ENCODE results near the gene TMEM42. TPM values are rescaled to one million over a fixed set of nuclear protein-coding genes. Genes with fewer than 3 reads are reported as not detected.
A peak's percentile ranks its signal among the peaks of the same experiment; 100 is the strongest.

The TMEM42 gene
- total and polyA plus RNA-seq, 2 of the 13 experiments (the other 11 are each of a cell fraction or from before 2014, with no cell fraction given), result 5.5 to 24.5 TPM

DNA sequence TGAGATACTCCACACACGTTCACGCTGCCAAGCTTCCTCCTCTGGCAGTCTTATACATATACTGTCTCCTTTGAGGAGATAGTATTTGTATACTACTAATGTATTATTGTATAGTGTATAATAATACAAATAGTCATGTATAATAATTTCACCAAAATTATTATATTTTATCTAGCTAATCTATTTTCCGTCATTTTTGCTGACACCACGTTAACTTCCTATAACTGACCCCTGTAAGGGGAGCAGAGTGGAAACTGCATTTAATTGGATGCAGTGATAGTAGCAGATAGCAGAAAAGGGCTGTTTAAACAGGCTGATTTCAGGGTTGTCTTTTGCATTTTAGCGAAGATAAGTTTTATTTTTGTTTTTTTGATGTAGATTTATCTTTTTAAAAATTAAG, 30.5 kb upstream of the TMEM42 start:
- no peak overlapping the region for H3K4me2 ChIP-seq (ENCODE audit: low read depth, low read length)
- ATAC-seq (no peak), FAIRE-seq (no peak), DNase-seq (ENCODE audit: low spot score) (no peak)
- H3K36me3 ChIP-seq (replicated peaks in 1 of 2; ENCODE audit: control insufficient read depth in 1 of 2, insufficient read depth in 2 of 2, low read length in 2 of 2), result peaks cover 3 to 21% of the 10 kb centered on the region in 2 experiments
- no peak overlapping the region for H2AFZ ChIP-seq (ENCODE audit: low read length)
- ChIA-PET POLR2A (no interaction called here), CTCF (ENCODE audit: low intra/inter-chr PET ratio, low total read pairs) (no interaction called here)
- WGBS (ENCODE audit: low lambda C conversion rate), result 97% methylated on average over 5 of the region's 5 CpGs
- in situ Hi-C loops (cut with HindIII; ENCODE audit: extremely low pct_ligation_motif_present, low pct_unique_long_range_greater_than_20kb), result no loop called here
- no TSS peak for BruUV-seq (replicated peaks)
- no peak for TF ChIP-seq NRL (CRISPR knock-in tag; IDR thresholded peaks at IDR 0.05; ENCODE audit: borderline replicate concordance)
- TF ChIP-seq MAFK (conservative IDR thresholded peaks at IDR 0.05 in 1 of 2, IDR thresholded peaks at IDR 0.05 in 1 of 2; ENCODE audit: low read length in 2 of 2), result peak; percentile 75 to 85
- TF ChIP-seq KDM5B (CRISPR knock-in tag; IDR thresholded peaks at IDR 0.05; ENCODE audit: borderline replicate concordance), result no peak
- peak; percentile 82 for TF ChIP-seq MAFF (IDR thresholded peaks at IDR 0.05; ENCODE audit: low read depth, low read length)
- no peaks in the 10 kb centered on the region for H3K79me2 ChIP-seq (ENCODE audit: insufficient read depth, low read length)
- no peaks in the 10 kb centered on the region for H3K27me3 ChIP-seq (ENCODE audit: control insufficient read depth in 1 of 2, insufficient read depth in 2 of 2, low read length in 2 of 2)
- intact Hi-C loops (cut with micrococcal nuclease; ENCODE audit: unreplicated experiment), result no loop called here
- H3K9ac ChIP-seq (ENCODE audit: insufficient read depth, low read depth, low read length), result no peak overlapping the region
- no peak overlapping the region for H3K4me3 ChIP-seq (replicated peaks in 1 of 3; ENCODE audit: insufficient read depth in 1 of 3, low read depth in 2 of 3, low read length in 3 of 3)
- no peak overlapping the region for H3K27ac ChIP-seq (ENCODE audit: extremely low read length, insufficient read depth, low read length)
- no peaks in the 10 kb centered on the region for H4K20me1 ChIP-seq (ENCODE audit: insufficient read depth, low read length)
- no peaks in the 10 kb centered on the region for H3K4me1 ChIP-seq (ENCODE audit: insufficient read depth, low read length)
- no peaks in the 10 kb centered on the region for H3K9me3 ChIP-seq (ENCODE audit: low read length)

- Histone ChIP-seq H2AFZ (ENCODE audit: low read length) (no peak overlapping the region), H3K9me3 (ENCODE audit: low read length) (no peaks in the 10 kb centered on the region), H3K27me3 (ENCODE audit: control insufficient read depth in 1 of 2, insufficient read depth in 2 of 2, low read length in 2 of 2) (no peaks in the 10 kb centered on the region), H3K79me2 (ENCODE audit: insufficient read depth, low read length) (no peaks in the 10 kb centered on the region), H3K4me1 (ENCODE audit: insufficient read depth, low read length) (no peaks in the 10 kb centered on the region), H3K4me2 (ENCODE audit: low read depth, low read length) (no peak overlapping the region), H3K9ac (ENCODE audit: insufficient read depth, low read depth, low read length) (no peak overlapping the region), H3K36me3 (replicated peaks in 1 of 2; ENCODE audit: control insufficient read depth in 1 of 2, insufficient read depth in 2 of 2, low read length in 2 of 2) (peaks cover 3 to 25% of the 10 kb centered on the region in 2 experiments), H3K4me3 (replicated peaks in 1 of 3; ENCODE audit: insufficient read depth in 1 of 3, low read depth in 2 of 3, low read length in 3 of 3) (no peak overlapping the region), H4K20me1 (ENCODE audit: insufficient read depth, low read length) (no peaks in the 10 kb centered on the region), H3K27ac (ENCODE audit: extremely low read length, insufficient read depth, low read length) (no peak overlapping the region)
- FAIRE-seq (no peak), DNase-seq (ENCODE audit: low spot score) (no peak), ATAC-seq (no peak)
- ChIA-PET CTCF (ENCODE audit: low intra/inter-chr PET ratio, low total read pairs) (no interaction called here), POLR2A (no interaction called here)
- in situ Hi-C loops (cut with HindIII; ENCODE audit: extremely low pct_ligation_motif_present, low pct_unique_long_range_greater_than_20kb) (no loop called here), intact Hi-C loops (cut with micrococcal nuclease; ENCODE audit: unreplicated experiment) (no loop called here)
- no TSS peak for BruUV-seq (replicated peaks)
- 100% methylated on average over 1 of the region's 1 CpG for WGBS (ENCODE audit: low lambda C conversion rate)
- TF ChIP-seq ZNF7 (CRISPR knock-in tag; IDR thresholded peaks at IDR 0.05) (no peak), ZNF33B (CRISPR knock-in tag; IDR thresholded peaks at IDR 0.05) (no peak), ZNF577 (CRISPR knock-in tag; IDR thresholded peaks at IDR 0.05; ENCODE audit: borderline replicate concordance, low read depth) (no peak), ZNF407 (CRISPR knock-in tag; IDR thresholded peaks at IDR 0.05; ENCODE audit: not compliant biosample characterization) (no peak)
Observed at GRCh38 chr3:44832032-44832431, 29.7 kb upstream of the TMEM42 start.
